Loucy (cell line): Measurements from ENCODE around the gene PRDM11.

ENCODE experiments used
- H2AFZ ChIP-seq: fragments of 200-600 bp; sonication (generic); 2 replicates; pipeline ENCODE4 v1.6.0; 2016; ENCODE audit warnings: antibody characterized with exemption, mild to moderate bottlenecking, low read length, moderate library complexity
- H3F3A ChIP-seq: fragments of 200-600 bp; 2 replicates; pipeline ENCODE4 v1.6.0; 2016; ENCODE audit warnings: antibody characterized with exemption, low read depth, mild to moderate bottlenecking
- H3K27me3 ChIP-seq: fragments of 200-600 bp; sonication (generic); 2 replicates; pipeline ENCODE4 v1.6.1; 2014; ENCODE audit warnings: low read length, mild to moderate bottlenecking; ENCODE audit not compliant: insufficient read depth, poor library complexity, severe bottlenecking
- H3K36me3 ChIP-seq: fragments of 200-600 bp; sonication (generic); 2 replicates; pipeline ENCODE4 v1.6.1; 2016; ENCODE audit warnings: low read length; ENCODE audit not compliant: insufficient read depth
- H3K4me1 ChIP-seq: fragments of 200-600 bp; sonication (generic); 2 replicates; pipeline ENCODE4 v1.5.1; 2014; ENCODE audit warnings: low read length, mild to moderate bottlenecking; ENCODE audit not compliant: insufficient read depth, poor library complexity, severe bottlenecking
- H3K4me2 ChIP-seq: fragments of 200-600 bp; sonication (generic); 2 replicates; pipeline ENCODE4 v1.6.0; 2014; ENCODE audit warnings: antibody characterized with exemption, low read length, low read depth, mild to moderate bottlenecking; ENCODE audit not compliant: poor library complexity, severe bottlenecking
- H3K4me3 ChIP-seq: fragments of 200-600 bp; sonication (generic); 2 replicates; pipeline ENCODE4 v1.5.1; 2014; ENCODE audit warnings: low read length, mild to moderate bottlenecking, mixed read lengths; ENCODE audit not compliant: poor library complexity, severe bottlenecking
- H3K79me2 ChIP-seq: fragments of 200-600 bp; sonication (generic); 2 replicates; pipeline ENCODE4 v1.6.1; 2014; ENCODE audit warnings: low read length; ENCODE audit not compliant: insufficient read depth
- H3K9ac ChIP-seq: fragments of 200-600 bp; sonication (generic); 2 replicates; pipeline ENCODE4 v1.6.0; 2014; ENCODE audit warnings: mild to moderate bottlenecking, low read depth, low read length, moderate library complexity; ENCODE audit not compliant: poor library complexity, severe bottlenecking
- H3K9me2 ChIP-seq: fragments of 200-600 bp; sonication (generic); replicated peaks from 2 replicates; pipeline ENCODE4 v1.6.1; 2016; ENCODE audit warnings: low read depth, low read length, mixed read lengths
- H3K9me3 ChIP-seq: fragments of 200-600 bp; sonication (generic); 2 replicates; pipeline ENCODE4 v1.6.1; 2014; ENCODE audit warnings: mild to moderate bottlenecking, antibody characterized with exemption, low read length, low read depth; ENCODE audit not compliant: insufficient read depth
- H4K20me1 ChIP-seq: fragments of 200-600 bp; sonication (generic); 2 replicates; pipeline ENCODE4 v1.6.0; 2014; ENCODE audit warnings: antibody characterized with exemption, low read length, mild to moderate bottlenecking; ENCODE audit not compliant: insufficient read depth, poor library complexity, severe bottlenecking
- EZH2phosphoT487 ChIP-seq: fragments of 200-600 bp; IDR thresholded peaks from 2 replicates; pipeline ENCODE4 v1.6.1; 2018; ENCODE audit warnings: antibody characterized with exemption, mild to moderate bottlenecking, moderate library complexity, borderline replicate concordance
- TF ChIP-seq, protein P1 (sequence below): fragments of 200-600 bp; sonication (generic); conservative IDR thresholded peaks from 2 replicates; pipeline ENCODE4 v1.5.1; 2014; ENCODE audit warnings: mild to moderate bottlenecking, antibody characterized with exemption, low read length

PRDM11 gene

GRCh38 chr11:45253640-45254039 lies 107.2 kb downstream of the PRDM11 start:
- Histone ChIP-seq H4K20me1 (no peaks in the 10 kb centered on the region), H3K79me2 (no peaks in the 10 kb centered on the region), H3K9me3 (no peaks in the 10 kb centered on the region), H3F3A (peaks cover 2% of the 10 kb centered on the region; the same call in 1 of the 2 replicates), H3K4me3 (no peak overlapping the region), H3K4me2 (no peak overlapping the region), H3K27me3 (no peaks in the 10 kb centered on the region), H2AFZ (no peak overlapping the region), H3K36me3 (no peaks in the 10 kb centered on the region), H3K9me2 (no peaks in the 10 kb centered on the region), H3K4me1 (peaks cover 25% of the 10 kb centered on the region), H3K9ac (no peak overlapping the region)
- TF ChIP-seq, protein P1, sequence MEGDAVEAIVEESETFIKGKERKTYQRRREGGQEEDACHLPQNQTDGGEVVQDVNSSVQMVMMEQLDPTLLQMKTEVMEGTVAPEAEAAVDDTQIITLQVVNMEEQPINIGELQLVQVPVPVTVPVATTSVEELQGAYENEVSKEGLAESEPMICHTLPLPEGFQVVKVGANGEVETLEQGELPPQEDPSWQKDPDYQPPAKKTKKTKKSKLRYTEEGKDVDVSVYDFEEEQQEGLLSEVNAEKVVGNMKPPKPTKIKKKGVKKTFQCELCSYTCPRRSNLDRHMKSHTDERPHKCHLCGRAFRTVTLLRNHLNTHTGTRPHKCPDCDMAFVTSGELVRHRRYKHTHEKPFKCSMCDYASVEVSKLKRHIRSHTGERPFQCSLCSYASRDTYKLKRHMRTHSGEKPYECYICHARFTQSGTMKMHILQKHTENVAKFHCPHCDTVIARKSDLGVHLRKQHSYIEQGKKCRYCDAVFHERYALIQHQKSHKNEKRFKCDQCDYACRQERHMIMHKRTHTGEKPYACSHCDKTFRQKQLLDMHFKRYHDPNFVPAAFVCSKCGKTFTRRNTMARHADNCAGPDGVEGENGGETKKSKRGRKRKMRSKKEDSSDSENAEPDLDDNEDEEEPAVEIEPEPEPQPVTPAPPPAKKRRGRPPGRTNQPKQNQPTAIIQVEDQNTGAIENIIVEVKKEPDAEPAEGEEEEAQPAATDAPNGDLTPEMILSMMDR = no peak
- no peak for TF ChIP-seq EZH2phosphoT487

DNA sequence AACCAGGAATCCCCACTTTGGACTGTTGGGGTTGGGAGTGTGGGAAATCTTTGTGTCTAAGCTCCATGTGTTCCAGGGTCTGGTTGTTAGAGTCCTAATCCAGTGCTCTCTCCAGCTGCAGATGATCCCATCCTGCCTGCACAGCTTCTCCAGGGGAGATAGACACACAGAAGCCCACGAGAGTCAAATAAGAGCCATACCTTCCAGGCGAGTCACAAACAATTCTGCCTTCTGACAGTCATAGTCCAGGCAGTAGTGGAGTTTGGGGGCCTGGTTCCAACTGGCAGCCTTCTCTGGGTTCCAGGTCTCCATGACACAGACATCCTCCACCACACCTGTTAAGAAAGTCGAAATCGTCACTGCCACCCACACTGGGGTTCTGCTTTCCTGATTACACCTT lies 107.6 kb downstream of the PRDM11 start:
- Histone ChIP-seq H3K9me2 (no peaks in the 10 kb centered on the region), H4K20me1 (no peaks in the 10 kb centered on the region), H3K27me3 (no peaks in the 10 kb centered on the region), H3K9ac (no peak overlapping the region), H3K9me3 (no peaks in the 10 kb centered on the region), H3K4me1 (peaks cover 22% of the 10 kb centered on the region), H3K4me2 (no peak overlapping the region), H3K36me3 (no peaks in the 10 kb centered on the region), H3F3A (no peaks in the 10 kb centered on the region), H2AFZ (no peak overlapping the region), H3K4me3 (no peak overlapping the region), H3K79me2 (no peaks in the 10 kb centered on the region)
- no peak for TF ChIP-seq EZH2phosphoT487
- TF ChIP-seq, protein P1 = no peak

DNA sequence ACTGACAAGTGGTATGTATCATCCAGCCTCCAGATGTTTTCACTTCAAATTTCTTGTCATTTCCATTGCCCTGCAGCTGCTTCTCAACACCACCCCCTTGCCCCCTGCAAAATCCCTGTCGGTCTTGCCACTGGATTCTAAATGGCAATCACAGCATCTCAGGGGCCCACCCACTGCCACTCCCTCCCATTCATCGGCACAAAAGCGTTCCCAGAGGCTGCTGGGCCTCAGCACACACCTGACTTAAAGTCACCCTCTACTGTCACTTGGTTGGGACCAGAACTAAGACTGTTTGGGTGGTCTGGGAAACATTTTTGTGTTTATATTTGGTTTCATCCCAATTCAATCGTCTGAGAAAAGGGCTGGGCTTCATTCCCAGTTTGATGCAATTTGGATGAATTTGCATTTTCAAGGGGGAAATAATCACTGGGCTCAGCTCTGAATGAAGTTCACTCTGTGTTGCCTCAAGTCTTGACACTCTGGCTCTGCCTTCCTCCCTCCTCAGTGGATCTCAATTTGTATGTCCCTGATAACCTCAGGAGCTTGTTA lies 112.6 kb downstream of the PRDM11 start:
- Histone ChIP-seq H3K27me3 (no peaks in the 10 kb centered on the region), H3K4me3 (no peak overlapping the region), H3F3A (no peaks in the 10 kb centered on the region), H4K20me1 (no peaks in the 10 kb centered on the region), H3K4me2 (peak overlapping the region; percentile 5), H2AFZ (no peak overlapping the region), H3K9me3 (no peaks in the 10 kb centered on the region), H3K4me1 (peaks cover 20% of the 10 kb centered on the region), H3K36me3 (no peaks in the 10 kb centered on the region), H3K9me2 (no peaks in the 10 kb centered on the region), H3K9ac (no peak overlapping the region), H3K79me2 (no peaks in the 10 kb centered on the region)
- TF ChIP-seq, protein P1 = no peak
